Gastroesophageal sphincter (tissue), 3 donors: ENCODE measurements around the gene TMEM144.

Source experiments
- CTCF ChIP-seq, 4 experiments: fragments of 200-600 bp in 2 of 4; fragments of 450-650 bp in 2 of 4; sonication (generic) in 1 of 4; IDR thresholded peaks; one replicate each; pipeline ENCODE4 v1.5.1; 2017 to 2019; ENCODE audit warnings: antibody characterized with exemption in 4 of 4, mild to moderate bottlenecking in 2 of 4, moderate library complexity in 2 of 4
- POLR2A ChIP-seq, 2 donors: fragments of 450-650 bp; IDR thresholded peaks; one replicate each; pipeline ENCODE4 v1.6.1; 2017; ENCODE audit warnings: antibody characterized with exemption in 2 of 2, mild to moderate bottlenecking in 2 of 2, moderate library complexity in 1 of 2
- POLR2AphosphoS5 ChIP-seq: sonication (generic); formaldehyde crosslinking; IDR thresholded peaks from one replicate; pipeline ENCODE4 v1.6.1; 2017; ENCODE audit warnings: antibody characterized with exemption

GRCh38 chr4:158192439-158193158 lies 17.7 kb upstream of the TMEM144 start:
- TF ChIP-seq POLR2A (IDR thresholded peaks at IDR 0.05), result no peak
- TF ChIP-seq CTCF (IDR thresholded peaks at IDR 0.05), result no peak
- TF ChIP-seq POLR2AphosphoS5, result no peak
